ENCODE data around the gene FTO.

DNA sequence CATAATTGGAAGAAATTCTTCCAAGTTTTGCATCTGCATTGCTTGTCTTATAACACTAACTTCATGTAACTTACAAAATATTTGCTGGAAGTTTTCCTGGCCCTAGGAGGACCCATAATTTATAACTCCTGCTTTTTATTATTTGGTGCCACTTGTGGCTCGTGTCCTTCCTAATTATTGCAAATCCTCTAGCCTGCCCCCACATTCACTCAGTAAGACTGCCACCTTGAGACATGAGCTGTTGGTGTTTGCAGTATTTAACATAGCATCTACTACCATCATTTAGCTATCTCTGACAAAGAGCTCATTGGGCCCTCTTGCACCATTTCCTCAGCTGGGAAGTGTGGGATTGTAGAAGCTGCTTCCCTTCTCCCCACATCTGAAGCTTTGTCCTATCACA, 49.5 kb downstream of the FTO start:
- TF ChIP-seq, protein P1, sequence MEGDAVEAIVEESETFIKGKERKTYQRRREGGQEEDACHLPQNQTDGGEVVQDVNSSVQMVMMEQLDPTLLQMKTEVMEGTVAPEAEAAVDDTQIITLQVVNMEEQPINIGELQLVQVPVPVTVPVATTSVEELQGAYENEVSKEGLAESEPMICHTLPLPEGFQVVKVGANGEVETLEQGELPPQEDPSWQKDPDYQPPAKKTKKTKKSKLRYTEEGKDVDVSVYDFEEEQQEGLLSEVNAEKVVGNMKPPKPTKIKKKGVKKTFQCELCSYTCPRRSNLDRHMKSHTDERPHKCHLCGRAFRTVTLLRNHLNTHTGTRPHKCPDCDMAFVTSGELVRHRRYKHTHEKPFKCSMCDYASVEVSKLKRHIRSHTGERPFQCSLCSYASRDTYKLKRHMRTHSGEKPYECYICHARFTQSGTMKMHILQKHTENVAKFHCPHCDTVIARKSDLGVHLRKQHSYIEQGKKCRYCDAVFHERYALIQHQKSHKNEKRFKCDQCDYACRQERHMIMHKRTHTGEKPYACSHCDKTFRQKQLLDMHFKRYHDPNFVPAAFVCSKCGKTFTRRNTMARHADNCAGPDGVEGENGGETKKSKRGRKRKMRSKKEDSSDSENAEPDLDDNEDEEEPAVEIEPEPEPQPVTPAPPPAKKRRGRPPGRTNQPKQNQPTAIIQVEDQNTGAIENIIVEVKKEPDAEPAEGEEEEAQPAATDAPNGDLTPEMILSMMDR (IDR thresholded peaks at IDR 0.05) = no peak
- TF ChIP-seq ZFX (IDR thresholded peaks at IDR 0.05; ENCODE audit: borderline replicate concordance) = no peak
